Coronary artery (tissue), 2 donors: Measurements from ENCODE around the gene KIFC3.
"Not testable (repeated sequence)": the region's sequence is repeated elsewhere in the genome, so short reads cannot be mapped to it uniquely, and the experiment has no call there.

Experiments used
- DNase-seq: peaks from one replicate; pipeline ENCODE4 v3.0.0-alpha.2; 2017; ENCODE audit warnings: low spot score
- H3K27ac ChIP-seq, 2 donors: fragments of 200-600 bp; sonication (generic); one replicate each; pipeline ENCODE4 v1.5.1; 2016 to 2019
- H3K4me3 ChIP-seq: fragments of 200-600 bp; sonication (generic); 2 replicates; pipeline ENCODE4 v1.5.1; 2016; ENCODE audit warnings: mild to moderate bottlenecking, moderate library complexity
- CTCF ChIP-seq: fragments of 200-600 bp; sonication (generic); IDR thresholded peaks from one replicate; pipeline ENCODE4 v1.5.1; 2019; ENCODE audit warnings: antibody characterized with exemption

Gene KIFC3

GRCh38 chr16:57749101-57749692 is 53.1 kb downstream of the KIFC3 start:
- Histone ChIP-seq H3K27ac (no peak overlapping the region), H3K4me3 (no peak overlapping the region)
- DNase-seq, result no peak
- TF ChIP-seq CTCF, result no peak

DNA sequence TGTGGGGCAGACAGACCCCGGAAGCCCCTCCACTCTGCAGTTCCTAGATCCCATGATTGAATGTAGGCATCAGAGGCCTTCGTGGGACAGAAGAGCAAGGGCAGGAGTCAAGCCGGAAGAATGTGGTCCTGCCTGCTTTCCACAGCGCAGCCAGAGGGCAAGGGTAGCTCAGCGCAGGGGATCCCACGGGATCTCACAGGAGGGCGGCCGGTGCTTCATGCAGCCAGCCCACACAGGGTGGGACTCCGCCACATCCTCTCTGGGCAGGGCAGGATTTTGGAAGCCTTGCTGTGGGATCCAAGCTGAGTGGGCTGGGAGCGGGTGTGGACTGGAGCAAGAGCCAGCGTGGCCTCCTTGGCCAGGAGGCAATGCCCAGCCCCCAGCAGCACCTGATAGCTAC is 53.7 kb downstream of the KIFC3 start:
- DNase-seq, result no peak
- no peak overlapping the region for H3K27ac ChIP-seq
- no peak overlapping the region for H3K4me3 ChIP-seq
- no peak for TF ChIP-seq CTCF

GRCh38 chr16:57747996-57748395 is 54.3 kb downstream of the KIFC3 start:
- no peak overlapping the region for H3K4me3 ChIP-seq
- no peak overlapping the region for H3K27ac ChIP-seq
- TF ChIP-seq CTCF, result no peak
- DNase-seq, result no peak

GRCh38 chr16:57747496-57747895 is 54.8 kb downstream of the KIFC3 start:
- Histone ChIP-seq H3K27ac (no peak overlapping the region), H3K4me3 (no peak overlapping the region)
- no peak for TF ChIP-seq CTCF
- DNase-seq, result no peak

DNA sequence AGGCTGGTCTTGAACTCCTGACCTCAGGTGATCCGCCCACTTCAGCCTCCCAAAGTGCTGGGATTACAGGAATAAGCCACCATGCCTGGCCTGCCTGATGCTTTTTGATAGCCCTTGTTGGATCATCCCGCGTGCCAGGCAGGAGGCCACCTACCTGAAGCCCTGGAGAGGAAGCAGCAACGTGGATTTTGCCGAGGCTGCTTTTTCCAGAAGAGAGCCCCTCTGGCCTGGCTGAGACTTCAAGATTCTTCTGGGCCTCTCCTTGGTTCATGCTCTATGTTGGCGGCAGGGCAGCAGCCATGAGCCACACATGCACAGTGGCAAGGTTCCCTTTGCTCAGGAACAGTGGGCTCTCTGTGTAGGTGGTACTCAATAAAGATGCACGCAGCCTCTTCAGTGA is 55.2 kb downstream of the KIFC3 start:
- H3K27ac ChIP-seq, result no peak overlapping the region
- TF ChIP-seq CTCF, result no peak
- H3K4me3 ChIP-seq, result no peak overlapping the region
- DNase-seq, result no peak

DNA sequence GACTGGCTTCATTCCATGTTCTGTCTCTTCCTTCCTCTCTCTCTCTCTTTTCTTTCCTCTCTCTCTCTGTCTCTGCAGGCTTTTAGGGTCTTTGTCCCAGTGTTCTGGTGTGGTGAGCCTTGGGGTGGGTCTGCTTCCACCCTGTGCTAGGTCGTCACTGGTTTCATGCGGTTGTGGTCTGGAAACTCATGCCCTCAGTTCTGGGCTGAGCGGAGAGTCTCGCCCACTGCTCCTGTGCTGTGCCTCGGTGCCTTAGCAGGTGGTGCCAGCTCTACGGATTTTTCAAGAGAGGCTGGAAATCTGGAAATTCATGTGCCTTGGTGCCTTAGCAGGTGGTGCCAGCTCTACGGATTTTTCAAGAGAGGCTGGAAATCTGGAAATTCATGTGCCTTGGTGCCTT is 56.0 kb downstream of the KIFC3 start:
- H3K4me3 ChIP-seq, result not testable (repeated sequence)

DNA sequence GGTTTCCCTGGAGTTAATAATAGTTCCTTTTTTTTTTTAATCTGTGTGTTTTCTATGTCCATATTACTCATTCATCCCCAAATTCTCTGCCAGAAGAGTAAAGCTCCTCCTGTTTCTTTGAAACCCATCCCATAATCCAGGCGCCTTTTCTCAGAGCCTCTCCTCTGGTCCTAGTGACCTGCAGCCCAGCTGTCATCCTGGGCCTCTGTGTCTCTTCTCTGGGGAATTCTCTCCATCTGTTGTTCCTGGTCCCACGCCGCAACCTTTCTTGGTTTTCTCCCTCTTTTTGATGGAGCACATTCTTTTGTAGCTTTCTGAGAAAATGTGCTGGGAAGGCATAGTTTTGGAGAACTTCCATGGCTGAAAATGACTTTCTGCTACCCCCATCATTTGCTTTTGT is 56.5 kb downstream of the KIFC3 start:
- TF ChIP-seq CTCF, result no peak
- DNase-seq, result no peak
- no peak overlapping the region for H3K27ac ChIP-seq
- no peak overlapping the region for H3K4me3 ChIP-seq

More for the DNA sequence above, 56.0 kb downstream of the KIFC3 start:
- not testable (repeated sequence) for H3K27ac ChIP-seq, DNase-seq

- Histone ChIP-seq H3K27ac (no peak overlapping the region), H3K4me3 (no peak overlapping the region)
- no peak for TF ChIP-seq CTCF
- DNase-seq, result no peak
These were observed 57.7 kb downstream of the KIFC3 start for GRCh38 chr16:57744642-57744903.
